A172 (cell line): ENCODE results near the gene F12. TPM values are rescaled to one million over a fixed set of nuclear protein-coding genes. Genes with fewer than 3 reads are reported as not detected.

Experiments used
- DNase-seq: peaks from one replicate; pipeline ENCODE4 v3.0.0-alpha.2; 2015; ENCODE audit warnings: low spot score
- total RNA-seq: library from RNA; depleted of rRNA; stranded (reverse); fragments of >200 nt; shearing (Covaris generic); gene quantifications from 2 replicates; pipeline ENCODE4 v1.2.3, GENCODE V29; 2014

F12 gene
- total RNA-seq, 1 experiment from 2014 or later = 11.3 TPM

GRCh38 chr5:177412603-177413233, 3.4 kb upstream of the F12 start:
- DNase-seq = no peak

GRCh38 chr5:177410575-177410974, 1.2 kb upstream of the F12 start:
- DNase-seq = no peak

- DNase-seq = no peak
Observed at GRCh38 chr5:177405805-177406204, 3.6 kb downstream of the F12 start.

GRCh38 chr5:177405312-177405711, 4.1 kb downstream of the F12 start:
- no peak for DNase-seq

- DNase-seq = no peak
Observed at GRCh38 chr5:177404641-177405179, 4.7 kb downstream of the F12 start.

- peak; percentile 75 for DNase-seq
Observed at GRCh38 chr5:177403792-177404640, 5.3 kb downstream of the F12 start.

- no peak for DNase-seq
Observed at GRCh38 chr5:177403102-177403791, 6.1 kb downstream of the F12 start.

- DNase-seq = no peak
Observed at GRCh38 chr5:177402271-177403043, 6.9 kb downstream of the F12 start.

- DNase-seq = no peak
Observed at GRCh38 chr5:177399997-177400868, 9.1 kb downstream of the F12 start, which contains the start of gene PFN3. PFN3 (minus strand) TSS chr5:177400661; CDS start chr5:177400576, 85 bp downstream.

GRCh38 chr5:177397875-177398390, 11.4 kb downstream of the F12 start:
- no peak for DNase-seq

GRCh38 chr5:177396807-177397206, 12.6 kb downstream of the F12 start:
- no peak for DNase-seq

GRCh38 chr5:177396078-177396477, 13.3 kb downstream of the F12 start:
- DNase-seq = no peak

- DNase-seq = no peak
Observed at GRCh38 chr5:177393990-177394389, 15.4 kb downstream of the F12 start.

GRCh38 chr5:177393206-177393765, 16.1 kb downstream of the F12 start:
- no peak for DNase-seq

GRCh38 chr5:177392765-177393164, 16.6 kb downstream of the F12 start:
- DNase-seq = no peak

GRCh38 chr5:177390363-177391300, 18.7 kb downstream of the F12 start:
- peak; percentile 93 for DNase-seq

- peak; percentile 93 for DNase-seq
Observed at GRCh38 chr5:177389241-177390169, 19.9 kb downstream of the F12 start.
